Retinal pigment epithelial cell (primary cell): Measurements from ENCODE around the gene ATP9B.
"Not testable (repeated sequence)": the region's sequence is repeated elsewhere in the genome, so short reads cannot be mapped to it uniquely, and the experiment has no call there.

Experiments used
- DNase-seq: peaks from one replicate; pipeline ENCODE4 v3.0.0-alpha.2; 2010; ENCODE audit warnings: low read depth
- H3K4me3 ChIP-seq: 2 replicates; pipeline ENCODE4 v1.5.1; 2011; ENCODE audit warnings: mild to moderate bottlenecking, low read length, control low read depth, moderate library complexity
- TF ChIP-seq, protein P1 (sequence below): conservative IDR thresholded peaks from 2 replicates; pipeline ENCODE4 v1.5.1; 2011; ENCODE audit warnings: low read depth, low read length, control low read depth, inconsistent platforms

The ATP9B gene

DNA sequence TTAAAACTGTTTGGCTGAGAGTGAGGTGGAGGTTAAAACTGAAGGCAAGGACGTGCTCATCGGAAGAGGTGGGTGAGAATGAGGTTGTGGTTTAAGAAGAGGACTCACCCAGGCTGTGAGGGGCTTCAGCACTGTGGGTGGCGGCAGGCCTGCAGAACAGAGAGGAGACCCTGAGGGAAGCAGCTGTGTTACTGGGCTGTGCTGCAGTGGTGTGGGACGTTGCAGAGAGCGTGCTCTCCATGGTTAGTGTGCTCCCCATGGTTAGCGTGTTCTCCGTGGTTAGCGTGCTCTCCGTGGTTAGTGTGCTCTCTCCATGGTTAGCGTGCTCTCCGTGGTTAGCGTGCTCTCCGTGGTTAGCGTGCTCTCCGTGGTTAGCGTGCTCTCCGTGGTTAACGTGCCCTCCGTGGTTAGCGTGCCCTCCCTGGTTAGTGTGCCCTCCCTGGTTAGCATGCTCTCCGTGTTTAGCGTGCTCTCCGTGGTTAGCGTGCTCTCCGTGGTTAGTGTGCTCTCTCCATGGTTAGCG lies 258.1 kb downstream of the ATP9B start:
- TF ChIP-seq, protein P1, sequence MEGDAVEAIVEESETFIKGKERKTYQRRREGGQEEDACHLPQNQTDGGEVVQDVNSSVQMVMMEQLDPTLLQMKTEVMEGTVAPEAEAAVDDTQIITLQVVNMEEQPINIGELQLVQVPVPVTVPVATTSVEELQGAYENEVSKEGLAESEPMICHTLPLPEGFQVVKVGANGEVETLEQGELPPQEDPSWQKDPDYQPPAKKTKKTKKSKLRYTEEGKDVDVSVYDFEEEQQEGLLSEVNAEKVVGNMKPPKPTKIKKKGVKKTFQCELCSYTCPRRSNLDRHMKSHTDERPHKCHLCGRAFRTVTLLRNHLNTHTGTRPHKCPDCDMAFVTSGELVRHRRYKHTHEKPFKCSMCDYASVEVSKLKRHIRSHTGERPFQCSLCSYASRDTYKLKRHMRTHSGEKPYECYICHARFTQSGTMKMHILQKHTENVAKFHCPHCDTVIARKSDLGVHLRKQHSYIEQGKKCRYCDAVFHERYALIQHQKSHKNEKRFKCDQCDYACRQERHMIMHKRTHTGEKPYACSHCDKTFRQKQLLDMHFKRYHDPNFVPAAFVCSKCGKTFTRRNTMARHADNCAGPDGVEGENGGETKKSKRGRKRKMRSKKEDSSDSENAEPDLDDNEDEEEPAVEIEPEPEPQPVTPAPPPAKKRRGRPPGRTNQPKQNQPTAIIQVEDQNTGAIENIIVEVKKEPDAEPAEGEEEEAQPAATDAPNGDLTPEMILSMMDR, result no peak
- H3K4me3 ChIP-seq, result no peak overlapping the region
- DNase-seq, result no peak

DNA sequence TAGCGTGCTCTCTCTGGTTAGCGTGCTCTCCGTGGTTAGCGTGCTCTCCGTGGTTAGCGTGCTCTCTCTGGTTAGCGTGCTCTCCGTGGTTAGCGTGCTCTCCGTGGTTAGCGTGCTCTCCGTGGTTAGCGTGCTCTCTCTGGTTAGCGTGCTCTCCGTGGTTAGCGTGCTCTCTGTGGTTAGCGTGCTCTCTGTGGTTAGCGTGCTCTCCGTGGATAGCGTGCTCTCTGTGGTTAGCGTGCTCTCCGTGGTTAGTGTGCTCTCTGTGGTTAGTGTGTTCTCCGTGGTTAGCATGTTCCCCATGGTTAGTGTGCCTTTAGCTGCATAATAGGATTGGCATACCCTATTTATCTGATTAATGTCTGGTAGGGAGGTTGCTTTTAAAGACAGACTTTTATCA lies 258.7 kb downstream of the ATP9B start:
- H3K4me3 ChIP-seq, DNase-seq: not testable (repeated sequence)

DNA sequence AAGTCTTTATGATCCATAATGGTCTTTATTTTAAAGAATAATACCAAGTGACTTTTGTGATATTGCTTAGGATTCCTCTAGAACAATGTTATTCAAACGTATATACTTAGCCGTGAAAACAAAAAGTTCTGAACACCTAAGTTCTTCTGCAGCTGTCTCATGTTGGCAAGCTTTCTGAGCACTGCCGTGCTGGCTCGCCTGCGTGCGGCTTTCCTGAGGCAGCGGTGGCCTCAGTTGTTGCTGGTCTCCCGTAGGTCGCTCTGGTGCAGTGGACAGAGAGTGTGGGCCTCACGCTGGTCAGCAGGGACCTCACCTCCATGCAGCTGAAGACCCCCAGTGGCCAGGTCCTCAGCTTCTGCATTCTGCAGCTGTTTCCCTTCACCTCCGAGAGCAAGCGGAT lies 259.7 kb downstream of the ATP9B start:
- H3K4me3 ChIP-seq, result no peak overlapping the region
- TF ChIP-seq, protein P1, result no peak
- DNase-seq, result no peak

DNA sequence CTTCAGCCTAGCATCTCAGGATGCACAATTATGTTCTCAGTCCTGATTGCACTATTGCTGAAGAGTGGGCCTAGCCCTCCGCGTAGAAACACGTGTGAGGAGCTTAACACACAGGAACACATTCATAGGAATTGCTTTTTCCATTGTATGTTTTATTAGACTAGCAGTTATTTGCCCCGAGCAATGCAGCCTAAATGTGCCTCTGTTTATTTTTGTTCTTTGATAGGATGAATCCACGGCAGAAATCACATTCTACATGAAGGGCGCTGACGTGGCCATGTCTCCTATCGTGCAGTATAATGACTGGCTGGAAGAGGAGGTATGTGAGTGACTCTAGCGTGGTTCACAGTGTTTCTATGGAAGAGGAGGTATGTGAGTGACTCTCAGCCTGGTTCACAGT lies 260.6 kb downstream of the ATP9B start:
- H3K4me3 ChIP-seq, result no peak overlapping the region

DNA sequence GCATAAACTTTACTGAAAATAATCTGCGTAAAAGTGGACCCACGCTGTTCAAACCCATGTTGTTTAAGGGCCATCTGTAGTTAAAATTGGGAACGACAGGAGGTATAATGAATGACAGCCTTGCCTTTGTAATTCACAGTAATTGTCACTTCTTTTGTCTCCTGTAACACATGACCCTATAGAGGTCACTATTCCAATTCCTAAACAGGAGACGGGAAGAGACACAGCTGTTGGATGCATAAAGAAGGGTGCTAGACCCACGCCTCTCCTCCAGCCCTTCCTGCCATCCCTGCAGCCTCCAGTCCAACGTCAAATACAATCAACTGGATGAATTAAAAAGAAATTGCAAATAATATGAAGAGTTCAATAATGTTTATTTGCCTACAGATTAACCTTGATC lies 263.5 kb downstream of the ATP9B start:
- DNase-seq, result no peak
- TF ChIP-seq, protein P1, result no peak
- H3K4me3 ChIP-seq, result no peak overlapping the region

More for the DNA sequence above, 260.6 kb downstream of the ATP9B start:
- no peak for DNase-seq
- TF ChIP-seq, protein P1, result no peak

DNA sequence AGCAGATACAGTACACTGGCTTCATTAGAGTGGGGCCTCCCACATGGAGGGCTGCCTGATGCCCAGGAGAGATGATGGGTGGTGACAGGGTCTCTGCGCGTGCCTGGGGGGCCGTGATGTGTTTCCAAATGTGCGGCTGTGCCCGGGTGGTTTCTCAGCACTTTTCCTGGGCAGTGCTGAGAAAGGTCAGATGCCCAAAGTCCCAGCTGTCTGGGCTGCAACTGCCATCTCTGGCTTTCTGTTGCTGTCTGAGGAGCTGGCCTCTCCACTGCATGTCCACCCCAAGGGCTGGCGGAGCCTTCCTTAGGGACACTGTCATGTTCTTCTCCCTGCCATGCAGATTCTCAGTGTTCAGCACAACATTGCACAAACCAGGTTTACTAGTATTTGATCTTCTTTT lies 263.9 kb downstream of the ATP9B start:
- TF ChIP-seq, protein P1, result no peak
- H3K4me3 ChIP-seq, result no peak overlapping the region
- DNase-seq, result no peak

DNA sequence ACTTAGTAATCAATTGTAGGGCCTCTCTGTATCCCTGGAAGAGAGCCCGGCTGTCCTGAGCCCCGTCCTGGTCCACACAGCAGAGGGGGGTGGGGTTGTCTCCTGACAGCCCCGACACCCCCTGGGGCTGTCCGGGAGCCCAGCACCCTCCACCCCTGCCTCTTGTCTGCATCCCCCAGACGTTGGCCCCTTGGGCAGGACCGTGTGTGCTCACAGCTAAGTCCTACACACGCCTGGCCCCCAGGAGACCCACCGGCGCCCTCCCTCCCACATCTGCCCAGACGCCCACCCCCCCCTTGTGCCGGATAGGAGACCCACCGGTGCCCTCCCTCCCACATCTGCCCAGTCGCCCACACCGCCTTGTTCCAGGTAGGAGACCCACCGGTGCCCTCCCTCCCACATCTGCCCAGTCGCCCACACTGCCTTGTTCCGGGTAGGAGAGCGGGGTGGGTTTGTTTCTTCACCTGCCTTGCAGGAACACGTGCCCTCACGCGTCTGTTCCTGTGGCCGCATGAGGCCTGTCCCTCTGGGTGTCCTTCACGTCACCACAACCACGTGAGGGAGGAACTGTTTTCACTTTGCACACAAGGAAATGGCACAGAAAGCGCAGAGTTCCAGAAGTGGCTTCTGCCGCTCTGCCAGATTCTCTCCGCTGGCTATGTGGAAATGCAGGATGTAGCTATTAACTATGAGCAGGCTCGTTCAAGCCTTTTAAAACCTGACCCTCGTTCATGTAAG lies 265.5 kb downstream of the ATP9B start:
- TF ChIP-seq, protein P1, result no peak

More for the DNA sequence above, 265.5 kb downstream of the ATP9B start:
- DNase-seq, result no peak
- H3K4me3 ChIP-seq, result no peak overlapping the region
